ENCODE results near the gene RASSF8. TPM values are rescaled to one million over a fixed set of nuclear protein-coding genes. Genes with fewer than 3 reads are reported as not detected.

The RASSF8 gene
- total RNA-seq, 1 donor from 2014 or later, result 54.6 TPM

GRCh38 chr12:26122681-26123481 is 164.4 kb downstream of the RASSF8 start:
- no peak for DNase-seq (ENCODE audit: low spot score)
- Mint-ChIP-seq H3K27ac (ENCODE audit: unreplicated experiment) (peak overlapping the region; percentile 86), H3K36me3 (ENCODE audit: low read depth) (no peaks in the 10 kb centered on the region), H3K27me3 (ENCODE audit: low read depth) (peaks cover 5% of the 10 kb centered on the region), H3K9me3 (ENCODE audit: low read depth) (no peaks in the 10 kb centered on the region), H3K4me3 (ENCODE audit: unreplicated experiment) (peak overlapping the region; percentile 81), H3K4me1 (ENCODE audit: low read depth) (peaks cover 41% of the 10 kb centered on the region)
- TF ChIP-seq CTCF (IDR thresholded peaks at IDR 0.05), result peak; percentile 71

DNA sequence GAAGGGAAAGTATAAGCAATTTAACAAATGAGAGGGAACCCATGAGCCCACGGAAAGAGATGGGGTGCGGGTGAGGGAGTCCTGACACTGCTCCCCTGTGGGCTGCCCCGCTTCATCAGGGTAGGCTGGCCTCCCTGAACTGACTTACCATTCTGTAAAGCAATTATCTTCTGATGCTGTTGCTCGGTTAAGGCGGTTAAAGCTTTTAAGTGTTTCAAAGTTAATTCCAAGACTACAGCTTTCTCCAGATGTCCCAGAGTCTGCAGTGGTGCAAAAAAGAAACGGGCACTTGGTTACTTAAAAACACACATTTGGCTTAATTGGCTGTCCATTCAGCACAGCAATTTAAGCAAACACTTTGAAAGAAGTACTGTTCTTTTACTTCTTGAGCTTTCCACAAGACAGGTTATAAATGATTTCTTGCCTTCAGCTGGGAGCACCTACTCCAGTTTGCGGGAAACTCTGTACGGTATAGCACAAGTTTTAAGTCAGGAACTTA is 165.0 kb downstream of the RASSF8 start:
- DNase-seq (ENCODE audit: low spot score), result no peak
- no peak for TF ChIP-seq CTCF (IDR thresholded peaks at IDR 0.05)
- H3K27me3 Mint-ChIP-seq (ENCODE audit: low read depth), result peaks cover 5% of the 10 kb centered on the region
- peaks cover 41% of the 10 kb centered on the region for H3K4me1 Mint-ChIP-seq (ENCODE audit: low read depth)
- H3K36me3 Mint-ChIP-seq (ENCODE audit: low read depth), result no peaks in the 10 kb centered on the region
- peak overlapping the region; percentile 81 for H3K4me3 Mint-ChIP-seq (ENCODE audit: unreplicated experiment)
- H3K9me3 Mint-ChIP-seq (ENCODE audit: low read depth), result no peaks in the 10 kb centered on the region
- H3K27ac Mint-ChIP-seq (ENCODE audit: unreplicated experiment), result peak overlapping the region; percentile 86

DNA sequence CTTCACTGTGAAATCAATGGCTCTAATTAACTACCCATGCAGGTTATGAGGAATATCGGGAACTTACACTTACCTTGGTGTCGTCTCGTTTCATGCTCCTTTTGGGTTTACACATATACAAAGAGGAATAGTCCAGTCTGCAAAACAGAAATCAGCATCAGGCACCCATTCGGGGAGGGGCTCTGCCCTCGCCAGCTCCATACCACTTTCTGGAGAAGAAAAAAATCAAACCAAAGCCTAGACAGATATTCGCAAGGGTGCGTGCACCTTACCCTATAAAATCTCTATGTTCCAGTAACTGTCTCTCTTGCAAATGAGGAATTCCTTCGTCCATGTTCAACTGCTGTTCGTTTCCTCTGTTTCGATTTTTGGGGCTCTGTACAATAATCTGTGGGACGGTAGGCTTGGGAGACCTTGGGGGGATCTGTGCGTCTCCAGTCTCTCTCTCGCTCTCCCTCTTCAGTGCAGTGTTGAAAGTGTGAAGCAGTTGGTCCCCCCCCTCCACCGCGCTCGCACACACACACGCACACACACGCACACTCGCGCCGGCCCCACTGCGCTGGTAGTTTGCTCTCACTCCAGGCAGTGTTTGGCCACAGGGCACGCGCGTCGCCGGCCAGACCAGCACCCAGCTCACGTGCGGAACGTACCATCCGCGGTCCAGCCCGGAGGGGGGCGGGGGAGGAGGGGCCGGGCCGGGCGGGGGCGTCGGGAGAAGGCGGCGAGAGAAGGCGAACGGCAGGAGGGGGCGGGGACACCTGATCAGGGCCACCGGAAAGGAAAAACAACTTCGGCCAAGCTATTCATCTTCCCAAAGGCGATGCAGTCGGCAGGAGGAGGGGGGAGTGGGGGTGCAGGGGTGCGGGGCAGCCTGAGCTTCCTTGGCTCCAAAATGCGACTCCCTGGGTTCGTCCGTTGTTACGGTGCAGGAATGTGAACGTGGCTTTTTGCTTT is 166.2 kb downstream of the RASSF8 start, which contains the start of gene BHLHE41:
Gene BHLHE41, minus strand, starts transcription at position 592 of the 954 bp plus-strand sequence. Its CDS starts 258 bp downstream, at position 334.
- peak; percentile 6 for TF ChIP-seq CTCF (IDR thresholded peaks at IDR 0.05)
- Mint-ChIP-seq H3K4me3 (ENCODE audit: unreplicated experiment) (peak within 1 kb of the TSS; percentile 94), H3K9me3 (ENCODE audit: low read depth) (no peaks in the 10 kb centered on the region), H3K36me3 (ENCODE audit: low read depth) (no peaks in the 10 kb centered on the region), H3K4me1 (ENCODE audit: low read depth) (peaks cover 36% of the 10 kb centered on the region), H3K27me3 (ENCODE audit: low read depth) (peaks cover 9% of the 10 kb centered on the region), H3K27ac (ENCODE audit: unreplicated experiment) (peak within 1 kb of the TSS; percentile 96)
- DNase-seq (ENCODE audit: low spot score), result no peak

- no peak for TF ChIP-seq CTCF (IDR thresholded peaks at IDR 0.05)
- peak overlapping the region; percentile 96 for H3K27ac Mint-ChIP-seq (ENCODE audit: unreplicated experiment)
- H3K4me1 Mint-ChIP-seq (ENCODE audit: low read depth), result peaks cover 36% of the 10 kb centered on the region
- H3K9me3 Mint-ChIP-seq (ENCODE audit: low read depth), result no peaks in the 10 kb centered on the region
- H3K4me3 Mint-ChIP-seq (ENCODE audit: unreplicated experiment), result peak overlapping the region; percentile 94
- peaks cover 9% of the 10 kb centered on the region for H3K27me3 Mint-ChIP-seq (ENCODE audit: low read depth)
- DNase-seq (ENCODE audit: low spot score), result no peak
- H3K36me3 Mint-ChIP-seq (ENCODE audit: low read depth), result no peaks in the 10 kb centered on the region
Measured at GRCh38 chr12:26125400-26126339, 167.2 kb downstream of the RASSF8 start.

Measured in chondrocyte (in vitro differentiated cells).